Measurements from ENCODE around the gene LHCGR. TPM values are rescaled to one million over a fixed set of nuclear protein-coding genes. Genes with fewer than 3 reads are reported as not detected.

LHCGR gene
- total RNA-seq, 1 donor from 2014 or later: not detected

Other genes with a start within 250 kb of the LHCGR start
- 1.5 and 1.6 TPM in 2 replicates for gene STON1, start 225.6 kb downstream of the LHCGR start, total RNA-seq
- not detected in 2 replicates for gene GTF2A1L, start 137.9 kb downstream of the LHCGR start, total RNA-seq